Measurements from ENCODE around the gene ABCF3.

ABCF3 gene

DNA sequence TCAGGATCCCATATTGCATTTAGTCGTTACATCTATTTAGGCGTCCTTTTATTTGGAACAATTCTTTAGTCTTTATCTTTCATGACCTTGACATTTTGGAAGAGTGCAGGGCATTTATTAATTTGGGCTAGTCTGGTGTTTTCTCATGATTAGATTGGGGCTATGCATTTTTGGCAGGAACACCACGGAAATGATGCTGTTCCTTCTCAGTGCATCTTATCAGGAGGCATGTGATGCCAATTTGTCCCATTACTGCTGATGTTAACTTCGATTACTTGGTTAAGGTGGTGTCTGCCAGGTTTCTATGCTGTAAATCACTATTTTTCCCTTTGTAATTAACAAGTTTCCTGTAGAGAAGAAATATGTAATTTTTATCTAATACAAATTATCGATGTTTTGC, 25.3 kb downstream of the ABCF3 start:
- TF ChIP-seq, protein P1, sequence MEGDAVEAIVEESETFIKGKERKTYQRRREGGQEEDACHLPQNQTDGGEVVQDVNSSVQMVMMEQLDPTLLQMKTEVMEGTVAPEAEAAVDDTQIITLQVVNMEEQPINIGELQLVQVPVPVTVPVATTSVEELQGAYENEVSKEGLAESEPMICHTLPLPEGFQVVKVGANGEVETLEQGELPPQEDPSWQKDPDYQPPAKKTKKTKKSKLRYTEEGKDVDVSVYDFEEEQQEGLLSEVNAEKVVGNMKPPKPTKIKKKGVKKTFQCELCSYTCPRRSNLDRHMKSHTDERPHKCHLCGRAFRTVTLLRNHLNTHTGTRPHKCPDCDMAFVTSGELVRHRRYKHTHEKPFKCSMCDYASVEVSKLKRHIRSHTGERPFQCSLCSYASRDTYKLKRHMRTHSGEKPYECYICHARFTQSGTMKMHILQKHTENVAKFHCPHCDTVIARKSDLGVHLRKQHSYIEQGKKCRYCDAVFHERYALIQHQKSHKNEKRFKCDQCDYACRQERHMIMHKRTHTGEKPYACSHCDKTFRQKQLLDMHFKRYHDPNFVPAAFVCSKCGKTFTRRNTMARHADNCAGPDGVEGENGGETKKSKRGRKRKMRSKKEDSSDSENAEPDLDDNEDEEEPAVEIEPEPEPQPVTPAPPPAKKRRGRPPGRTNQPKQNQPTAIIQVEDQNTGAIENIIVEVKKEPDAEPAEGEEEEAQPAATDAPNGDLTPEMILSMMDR (IDR thresholded peaks at IDR 0.05; ENCODE audit: extremely low read depth, insufficient read depth, missing control alignments): no peak
- in situ Hi-C loops (cut with MboI; ENCODE audit: low pct_unique_long_range_greater_than_20kb, low sequenced_read_pairs, unreplicated experiment): no loop called here
- no peak for DNase-seq (ENCODE audit: low spot score)

DNA sequence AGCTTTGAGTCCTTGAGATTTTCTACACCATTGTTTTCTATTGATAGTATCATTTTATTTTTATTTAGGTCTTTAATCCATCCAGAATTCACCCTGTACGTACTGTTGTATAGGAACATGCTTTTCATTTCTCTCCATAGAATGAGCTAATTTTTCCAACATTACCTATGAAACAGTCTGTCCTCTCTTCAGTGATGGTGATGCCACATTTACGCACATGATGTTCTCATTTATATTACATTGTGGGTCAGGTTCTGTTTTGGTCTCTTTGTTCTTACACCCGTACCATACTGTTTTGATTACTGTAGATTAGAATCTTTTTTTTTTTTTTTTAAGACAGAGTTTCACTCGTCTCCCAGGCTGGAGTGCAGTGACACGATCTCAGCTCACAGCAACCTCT, 25.7 kb downstream of the ABCF3 start:
- no peak for DNase-seq (ENCODE audit: low spot score)
- TF ChIP-seq, protein P1 (IDR thresholded peaks at IDR 0.05; ENCODE audit: extremely low read depth, insufficient read depth, missing control alignments): no peak
- in situ Hi-C loops (cut with MboI; ENCODE audit: low pct_unique_long_range_greater_than_20kb, low sequenced_read_pairs, unreplicated experiment): no loop called here

DNA sequence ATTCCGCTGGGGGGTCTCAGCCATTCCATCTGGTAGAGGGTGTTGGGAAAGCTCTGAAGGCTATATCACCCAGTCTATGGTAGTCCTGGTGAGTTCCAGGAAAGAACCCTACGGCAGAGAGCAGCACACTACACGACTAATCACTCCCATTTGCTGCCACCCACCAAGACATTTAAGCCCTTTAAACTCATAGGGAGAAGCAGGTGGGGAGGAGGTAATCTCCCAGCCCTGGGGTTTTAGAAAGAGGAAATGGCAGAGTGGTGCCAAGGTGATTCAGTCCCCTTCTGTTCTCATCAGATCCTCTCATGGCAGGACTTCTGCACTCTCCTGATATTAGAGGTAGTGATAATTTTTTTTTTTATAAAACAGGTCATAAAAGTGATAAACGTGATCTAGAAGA, 32.8 kb downstream of the ABCF3 start:
- in situ Hi-C loops (cut with MboI; ENCODE audit: low pct_unique_long_range_greater_than_20kb, low sequenced_read_pairs, unreplicated experiment): no loop called here
- DNase-seq (ENCODE audit: low spot score): no peak
- TF ChIP-seq, protein P1 (IDR thresholded peaks at IDR 0.05; ENCODE audit: extremely low read depth, insufficient read depth, missing control alignments): no peak

DNA sequence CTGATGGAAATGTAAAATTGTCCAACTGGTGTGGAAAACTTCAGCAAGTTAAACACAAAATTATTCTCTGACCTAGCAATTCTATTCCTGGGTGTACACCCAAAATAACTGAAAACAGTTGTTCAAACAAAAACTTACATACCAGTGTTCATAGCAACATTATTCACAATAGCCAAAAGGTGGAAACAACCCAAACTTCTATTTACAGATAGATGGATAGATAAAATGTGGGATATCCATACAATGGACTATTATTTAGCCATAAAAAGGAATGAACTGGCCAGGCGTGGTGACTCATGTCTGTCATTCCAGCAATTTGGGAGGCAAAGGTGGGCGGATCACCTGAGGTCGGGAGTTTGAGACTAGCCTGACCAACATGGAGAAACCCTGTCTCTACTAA, 36.5 kb downstream of the ABCF3 start:
- no peak for DNase-seq (ENCODE audit: low spot score)
- TF ChIP-seq, protein P1 (IDR thresholded peaks at IDR 0.05; ENCODE audit: extremely low read depth, insufficient read depth, missing control alignments): no peak
- in situ Hi-C loops (cut with MboI; ENCODE audit: low pct_unique_long_range_greater_than_20kb, low sequenced_read_pairs, unreplicated experiment): no loop called here

DNA sequence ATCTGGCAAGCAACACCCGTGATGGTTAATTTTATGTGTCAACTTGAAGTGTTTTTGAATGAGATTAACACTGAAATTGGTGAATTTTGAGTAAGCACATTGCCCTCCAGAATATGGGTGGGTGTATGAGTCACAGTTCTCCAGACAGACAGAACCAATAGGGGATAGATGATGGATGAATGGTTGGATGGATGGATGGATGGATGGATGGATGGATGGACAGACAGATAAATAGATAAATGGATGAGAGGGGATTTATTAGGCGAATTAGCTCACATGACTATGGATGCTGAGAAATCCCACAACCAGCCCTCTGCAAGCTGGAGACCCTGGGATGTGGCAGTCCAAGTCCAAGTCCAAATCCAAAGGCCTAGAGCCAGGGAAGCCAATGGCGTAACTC, 37.9 kb downstream of the ABCF3 start:
- no peak for DNase-seq (ENCODE audit: low spot score)
- in situ Hi-C loops (cut with MboI; ENCODE audit: low pct_unique_long_range_greater_than_20kb, low sequenced_read_pairs, unreplicated experiment): no loop called here
- TF ChIP-seq, protein P1 (IDR thresholded peaks at IDR 0.05; ENCODE audit: extremely low read depth, insufficient read depth, missing control alignments): no peak

DNA sequence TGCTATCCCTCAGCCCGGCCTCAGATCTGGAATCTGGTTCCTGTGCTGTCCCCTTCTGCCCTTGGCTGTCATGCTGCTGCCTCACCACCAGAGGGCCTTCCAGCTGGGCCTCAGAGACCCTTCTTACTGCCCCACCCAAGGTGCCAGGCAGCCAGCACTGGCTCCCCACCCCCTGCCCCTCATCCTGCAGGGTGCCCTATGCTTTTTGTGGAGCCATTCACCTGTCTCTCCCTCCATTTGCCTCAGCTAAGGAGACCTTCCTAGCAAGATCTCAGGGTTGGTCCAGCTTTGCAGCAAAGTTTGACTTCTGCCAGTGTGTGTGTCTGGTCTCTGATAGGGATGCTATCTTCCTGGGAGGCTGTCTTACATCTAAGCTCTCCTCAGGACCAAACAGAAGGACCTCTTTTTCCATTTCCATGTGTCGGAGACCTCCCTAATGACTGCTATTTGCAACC, 41.5 kb downstream of the ABCF3 start:
- TF ChIP-seq, protein P1 (IDR thresholded peaks at IDR 0.05; ENCODE audit: extremely low read depth, insufficient read depth, missing control alignments): peak; percentile 91
- peak; percentile 85 for DNase-seq (ENCODE audit: low spot score)
- in situ Hi-C loops (cut with MboI; ENCODE audit: low pct_unique_long_range_greater_than_20kb, low sequenced_read_pairs, unreplicated experiment): loop anchor here (25.0 kb wide), 1 partner anchor 340 kb away; the partner anchor contains the start of gene PARL

Data from GM13977 (cell line).